Measurements from ENCODE around the gene PPM1N.
A peak's percentile ranks its signal among the peaks of the same experiment; 100 is the strongest.

PPM1N gene

GRCh38 chr19:45474606-45475521 is 23.4 kb upstream of the PPM1N start:
- no peak overlapping the region for H3K27ac ChIP-seq
- TF ChIP-seq ZFX (IDR thresholded peaks at IDR 0.05; ENCODE audit: borderline replicate concordance) (no peak), CTCF (IDR thresholded peaks at IDR 0.05) (no peak)

- no peak for TF ChIP-seq CTCF (IDR thresholded peaks at IDR 0.05)
- no peak for TF ChIP-seq ZFX (IDR thresholded peaks at IDR 0.05; ENCODE audit: borderline replicate concordance)
- no peak overlapping the region for H3K27ac ChIP-seq
These were observed 22.5 kb upstream of the PPM1N start for GRCh38 chr19:45475537-45476291.

GRCh38 chr19:45476304-45476703 is 21.9 kb upstream of the PPM1N start:
- TF ChIP-seq ZFX (IDR thresholded peaks at IDR 0.05; ENCODE audit: borderline replicate concordance) = no peak
- no peak overlapping the region for H3K27ac ChIP-seq

- no peak for TF ChIP-seq CTCF (IDR thresholded peaks at IDR 0.05)
- TF ChIP-seq ZFX (IDR thresholded peaks at IDR 0.05; ENCODE audit: borderline replicate concordance) = no peak
- no peak overlapping the region; the same call in 1 of the 2 replicates for H3K27ac ChIP-seq
These were observed 21.1 kb upstream of the PPM1N start for GRCh38 chr19:45477186-45477585.

GRCh38 chr19:45477713-45478453 is 20.4 kb upstream of the PPM1N start:
- peak overlapping the region; percentile 89 for H3K27ac ChIP-seq
- no peak for TF ChIP-seq ZFX (IDR thresholded peaks at IDR 0.05; ENCODE audit: borderline replicate concordance)
- TF ChIP-seq CTCF (IDR thresholded peaks at IDR 0.05) = no peak

GRCh38 chr19:45478454-45479238 is 19.6 kb upstream of the PPM1N start:
- TF ChIP-seq ZFX (IDR thresholded peaks at IDR 0.05; ENCODE audit: borderline replicate concordance) = no peak
- peak; percentile 91 for TF ChIP-seq CTCF (IDR thresholded peaks at IDR 0.05)

GRCh38 chr19:45483033-45483432 is 15.2 kb upstream of the PPM1N start:
- no peak overlapping the region for H3K27ac ChIP-seq
- no peak for TF ChIP-seq ZFX (IDR thresholded peaks at IDR 0.05; ENCODE audit: borderline replicate concordance)
- no peak for TF ChIP-seq CTCF (IDR thresholded peaks at IDR 0.05)

More at GRCh38 chr19:45478454-45479238, 19.6 kb upstream of the PPM1N start:
- H3K27ac ChIP-seq = peak overlapping the region; percentile 89
